Endodermal cell (in vitro differentiated cells): ENCODE data around the gene ZNF555. TPM values are rescaled to one million over a fixed set of nuclear protein-coding genes. Genes with fewer than 3 reads are reported as not detected.

Source experiments
- DNase-seq: peaks from one replicate; pipeline ENCODE4 v3.0.0-alpha.2; 2017
- H3K27ac ChIP-seq: 2 replicates; pipeline ENCODE4 v1.5.1; 2013; ENCODE audit warnings: mild to moderate bottlenecking, low read depth, low read length, moderate library complexity
- H3K27me3 ChIP-seq: 2 replicates; pipeline ENCODE4 v1.6.1; 2013; ENCODE audit warnings: mild to moderate bottlenecking, low read length, moderate library complexity; ENCODE audit not compliant: insufficient read depth, control insufficient read depth, poor library complexity, severe bottlenecking
- H3K36me3 ChIP-seq: 2 replicates; pipeline ENCODE4 v1.7.0; 2013; ENCODE audit warnings: mild to moderate bottlenecking, low read length, moderate library complexity; ENCODE audit not compliant: control insufficient read depth, insufficient read depth
- H3K4me1 ChIP-seq: one replicate; pipeline ENCODE4 v1.7.0; 2013; ENCODE audit warnings: low read length; ENCODE audit not compliant: control insufficient read depth, insufficient read depth
- H3K4me3 ChIP-seq: 2 replicates; pipeline ENCODE4 v1.5.1; 2013; ENCODE audit warnings: mild to moderate bottlenecking, low read length, moderate library complexity
- H3K9ac ChIP-seq: 2 replicates; pipeline ENCODE4 v1.6.1; 2013; ENCODE audit warnings: mild to moderate bottlenecking, low read length, moderate library complexity; ENCODE audit not compliant: poor library complexity, severe bottlenecking; ENCODE audit errors: extremely low read depth
- H3K9me3 ChIP-seq: 2 replicates; pipeline ENCODE4 v1.6.1; 2013; ENCODE audit warnings: mild to moderate bottlenecking, low read length, moderate library complexity; ENCODE audit not compliant: control insufficient read depth
- H3K27ac Mint-ChIP-seq: 2 replicates; pipeline ENCODE4 v1.8.0; 2020; ENCODE audit warnings: mixed read lengths
- H3K27me3 Mint-ChIP-seq: 2 replicates; pipeline ENCODE4 v1.8.0; 2021; ENCODE audit warnings: mild to moderate bottlenecking, mixed read lengths; ENCODE audit not compliant: insufficient read depth
- H3K36me3 Mint-ChIP-seq: 2 replicates; pipeline ENCODE4 v1.8.0; 2020; ENCODE audit warnings: low read depth, mixed read lengths
- H3K4me1 Mint-ChIP-seq: 2 replicates; pipeline ENCODE4 v1.8.0; 2020; ENCODE audit warnings: mixed read lengths
- H3K4me3 Mint-ChIP-seq: 2 replicates; pipeline ENCODE4 v1.8.0; 2020; ENCODE audit warnings: mild to moderate bottlenecking, moderate library complexity, mixed read lengths
- H3K9me3 Mint-ChIP-seq: 2 replicates; pipeline ENCODE4 v1.8.0; 2020; ENCODE audit warnings: mild to moderate bottlenecking, mixed read lengths
- CTCF ChIP-seq: fragments of 200-600 bp; sonication (generic); conservative IDR thresholded peaks from 2 replicates; pipeline ENCODE4 v1.5.0; 2021; ENCODE audit warnings: antibody characterized with exemption, mild to moderate bottlenecking
- WGBS, 2 experiments: methylation state at CpG; one replicate each; pipeline versions ENCODE4 v1.1.5 to v1.1.7; 2013; ENCODE audit warnings: missing lambda C conversion rate in 2 of 2, mixed read lengths in 1 of 2; ENCODE audit not compliant: insufficient coverage in 1 of 2, insufficient read length in 1 of 2; 5-methylcytosine and 5-hydroxymethylcytosine counted together
- total RNA-seq, 2 donors: library from RNA; stranded (reverse); fragmentation: NEBNext Ultra II Directional in 1 of 2; extraction: Animal tissue kit (Norgen Biotek cat#: 25700) in 1 of 2; gene quantifications; 2 replicates in 1 of 2; 3 replicates in 1 of 2; pipeline ENCODE4 v1.2.1, GENCODE V29; 2021

ZNF555 gene
- total RNA-seq, 2 donors from 2014 or later: 9.6 to 10.5 TPM

GRCh38 chr19:2802826-2803225 lies 38.4 kb upstream of the ZNF555 start:
- Mint-ChIP-seq H3K4me1 (no peaks in the 10 kb centered on the region), H3K27ac (no peak overlapping the region), H3K9me3 (no peaks in the 10 kb centered on the region), H3K36me3 (peaks cover 58% of the 10 kb centered on the region), H3K27me3 (no peaks in the 10 kb centered on the region), H3K4me3 (no peak overlapping the region)
- Histone ChIP-seq H3K36me3 (peaks cover 56% of the 10 kb centered on the region), H3K9ac (no peak overlapping the region), H3K27me3 (no peaks in the 10 kb centered on the region), H3K4me3 (no peak overlapping the region), H3K9me3 (no peaks in the 10 kb centered on the region), H3K4me1 (peaks cover 2% of the 10 kb centered on the region), H3K27ac (no peak overlapping the region)
- no peak for DNase-seq
- 96% methylated on average over 17 of the region's 17 CpGs for WGBS, 2 experiments
- TF ChIP-seq CTCF: no peak

GRCh38 chr19:2803486-2804155 lies 37.7 kb upstream of the ZNF555 start:
- no peak overlapping the region for H3K27ac ChIP-seq
- TF ChIP-seq CTCF: no peak
- no peaks in the 10 kb centered on the region for H3K9me3 ChIP-seq
- Mint-ChIP-seq H3K36me3 (peaks cover 58% of the 10 kb centered on the region), H3K27me3 (no peaks in the 10 kb centered on the region), H3K9me3 (no peaks in the 10 kb centered on the region), H3K4me3 (no peak overlapping the region), H3K4me1 (no peaks in the 10 kb centered on the region), H3K27ac (no peak overlapping the region)
- no peak overlapping the region for H3K4me3 ChIP-seq
- WGBS, 2 experiments: 94 to 98% methylated on average over 28 to 29 of the region's 29 CpGs
- DNase-seq: no peak
- no peaks in the 10 kb centered on the region for H3K27me3 ChIP-seq
- H3K9ac ChIP-seq: no peak overlapping the region
- H3K36me3 ChIP-seq: peaks cover 54% of the 10 kb centered on the region
- no peaks in the 10 kb centered on the region for H3K4me1 ChIP-seq

- H3K27me3 Mint-ChIP-seq: no peaks in the 10 kb centered on the region
- DNase-seq: no peak
- Histone ChIP-seq H3K27me3 (no peaks in the 10 kb centered on the region), H3K36me3 (peaks cover 55% of the 10 kb centered on the region), H3K4me3 (no peak overlapping the region), H3K27ac (no peak overlapping the region), H3K4me1 (no peaks in the 10 kb centered on the region), H3K9me3 (no peaks in the 10 kb centered on the region), H3K9ac (no peak overlapping the region)
- no peak overlapping the region for H3K27ac Mint-ChIP-seq
- H3K36me3 Mint-ChIP-seq: peaks cover 58% of the 10 kb centered on the region
- H3K4me3 Mint-ChIP-seq: no peak overlapping the region
- WGBS, 2 experiments: 90 to 91% methylated on average over 7 to 27 of the region's 27 CpGs
- no peak for TF ChIP-seq CTCF
- H3K4me1 Mint-ChIP-seq: no peaks in the 10 kb centered on the region
- H3K9me3 Mint-ChIP-seq: no peaks in the 10 kb centered on the region
Observed at GRCh38 chr19:2804156-2805004, 36.9 kb upstream of the ZNF555 start.
